Uterus (tissue), 4 donors: ENCODE results near the gene TTC23. TPM values are rescaled to one million over a fixed set of nuclear protein-coding genes. Genes with fewer than 3 reads are reported as not detected.

Experiments used
- total RNA-seq, 4 donors: library from RNA; depleted of rRNA in 3 of 4; stranded (reverse); fragments of >200 nt in 3 of 4; gene quantifications; one replicate each; pipeline versions ENCODE4 v1.1.0 to v1.2.4, GENCODE V29; 2014 to 2023
- donor health status: DM: yes; HTN: yes; CAD: no.

The TTC23 gene
- total RNA-seq, 4 donors from 2014 or later: 10.0 to 54.1 (median 31.0) TPM

Other genes with a start within 250 kb of the TTC23 start
- under 1 TPM in 1 of 4 donors, not detected in 3; 0.40 TPM for gene PGPEP1L, start 241.8 kb downstream of the TTC23 start, total RNA-seq
- 10 to 100 TPM in 3 of 4 donors, 1 to 10 TPM in 1; 6.4 to 44.6 (median 36.4) TPM for gene SYNM, start 144.5 kb downstream of the TTC23 start, total RNA-seq
- 10 to 100 TPM; 28.8 to 50.3 (median 35.5) TPM for gene LRRC28, start 1.9 kb upstream of the TTC23 start, total RNA-seq